ENCODE results near the gene FCGBP.
A peak's percentile ranks its signal among the peaks of the same experiment; 100 is the strongest.
"Not testable (repeated sequence)": the region's sequence is repeated elsewhere in the genome, so short reads cannot be mapped to it uniquely, and the experiment has no call there.

Gene FCGBP

GRCh38 chr19:39934584-39935363, at the start of gene FCGBP:
Gene FCGBP, minus strand, starts transcription at chr19:39934634.
- DNase-seq, result no peak

- no peak for DNase-seq
Measured at GRCh38 chr19:39983695-39984300, 49.4 kb upstream of the FCGBP start.

GRCh38 chr19:39982883-39983282, 48.4 kb upstream of the FCGBP start:
- no peak for DNase-seq

GRCh38 chr19:39974377-39975155, 40.1 kb upstream of the FCGBP start:
- no peak for DNase-seq

- DNase-seq, result no peak
Measured at GRCh38 chr19:39971380-39972035, 37.1 kb upstream of the FCGBP start.

- DNase-seq, result peak; percentile 98
Measured at GRCh38 chr19:39970675-39971379, 36.4 kb upstream of the FCGBP start, which contains the start of gene PSMC4. Gene PSMC4, plus strand, starts transcription at chr19:39971165. Its CDS starts 38 bp downstream, at chr19:39971203.

- no peak for DNase-seq
Measured at GRCh38 chr19:39970425-39970674, 35.9 kb upstream of the FCGBP start.

GRCh38 chr19:39969681-39970424, 35.4 kb upstream of the FCGBP start:
- no peak for DNase-seq

GRCh38 chr19:39969266-39969665, 34.8 kb upstream of the FCGBP start:
- DNase-seq, result no peak

- no peak for DNase-seq
Measured at GRCh38 chr19:39968789-39969188, 34.4 kb upstream of the FCGBP start.

- no peak for DNase-seq
Measured at GRCh38 chr19:39967561-39967960, 33.1 kb upstream of the FCGBP start.

- DNase-seq, result no peak
Measured at GRCh38 chr19:39966617-39967016, 32.2 kb upstream of the FCGBP start.

GRCh38 chr19:39963898-39964297, 29.5 kb upstream of the FCGBP start:
- DNase-seq, result no peak

GRCh38 chr19:39959407-39959806, 25.0 kb upstream of the FCGBP start:
- DNase-seq, result not testable (repeated sequence)

- peak; percentile 21 for DNase-seq
Measured at GRCh38 chr19:39958942-39959341, 24.5 kb upstream of the FCGBP start.

GRCh38 chr19:39957886-39958285, 23.5 kb upstream of the FCGBP start:
- not testable (repeated sequence) for DNase-seq

GRCh38 chr19:39953915-39954314, 19.5 kb upstream of the FCGBP start:
- DNase-seq, result no peak

- no peak for DNase-seq
Measured at GRCh38 chr19:39951686-39952085, 17.3 kb upstream of the FCGBP start.

- DNase-seq, result no peak
Measured at GRCh38 chr19:39951065-39951650, 16.7 kb upstream of the FCGBP start.

- no peak for DNase-seq
Measured at GRCh38 chr19:39949026-39949747, 14.8 kb upstream of the FCGBP start.

- DNase-seq, result no peak
Measured at GRCh38 chr19:39946532-39946931, 12.1 kb upstream of the FCGBP start.
